ENCODE measurements around the gene CCL21.

The CCL21 gene

DNA sequence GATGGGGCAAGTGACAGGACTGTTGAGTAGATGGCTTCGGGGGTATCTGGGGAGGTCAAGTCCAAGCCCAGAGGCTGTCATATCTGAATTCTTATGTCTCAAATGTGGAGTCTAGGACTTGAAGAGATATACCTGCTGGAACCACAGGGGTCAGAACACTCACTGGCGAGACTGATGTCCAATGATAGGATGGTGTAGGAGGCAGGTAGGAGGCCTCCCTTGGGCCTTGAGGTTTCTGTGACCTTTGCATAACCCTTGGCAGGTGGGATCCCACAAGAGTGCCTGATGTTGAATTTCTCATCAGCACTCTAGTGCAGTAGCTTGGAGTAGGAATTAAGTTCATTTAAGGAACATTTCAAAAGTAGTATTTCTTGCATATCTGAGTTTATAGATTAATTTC lies 2.8 kb downstream of the CCL21 start:
- no peak for DNase-seq (ENCODE audit: low read depth)

DNA sequence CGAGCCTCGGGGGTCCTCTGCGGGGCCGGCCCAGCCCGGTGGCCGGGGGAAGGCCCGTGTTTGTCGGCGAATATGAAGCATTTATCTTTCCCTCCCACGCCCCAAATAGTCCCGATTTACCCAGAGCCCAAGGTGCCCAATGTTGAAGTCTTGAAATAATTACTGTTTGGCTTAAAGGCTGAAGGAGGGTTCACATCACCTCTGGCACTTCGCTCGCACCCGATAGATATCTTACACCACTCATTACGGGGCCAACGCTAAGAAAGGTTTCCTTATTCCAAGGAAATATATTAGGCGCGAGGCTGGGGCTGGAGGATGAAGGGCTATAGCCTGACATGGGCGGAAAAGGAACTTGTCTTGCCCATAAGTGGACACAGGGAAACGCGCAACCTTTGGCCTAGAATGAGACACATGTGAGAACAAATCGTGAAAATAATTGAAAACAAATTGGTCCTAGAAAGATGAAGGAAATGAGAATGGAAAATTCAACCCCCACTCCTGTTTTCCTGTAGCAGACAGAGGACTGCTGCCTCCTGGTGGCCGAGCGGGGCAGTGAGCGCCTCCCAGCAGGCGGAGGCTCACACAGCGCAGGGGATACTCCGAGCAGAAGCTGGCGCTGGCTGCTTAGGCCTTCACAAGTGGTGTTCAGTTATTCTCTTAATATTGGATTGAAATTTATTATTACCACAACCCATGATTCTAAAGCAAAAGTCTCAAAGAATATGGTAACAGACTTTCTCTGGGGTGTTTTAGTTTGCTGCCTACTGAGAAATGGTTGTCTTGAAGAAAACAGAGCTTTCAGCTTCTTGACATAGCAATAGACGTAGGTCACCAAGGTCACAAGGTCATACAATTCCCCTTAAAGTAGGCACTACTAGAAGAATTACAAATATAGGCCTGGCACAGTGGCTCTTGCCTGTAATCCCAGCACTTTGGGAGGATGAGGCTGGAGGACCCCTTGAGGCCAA lies 7.9 kb downstream of the CCL21 start:
- DNase-seq (ENCODE audit: low read depth), result peak; percentile 72

DNA sequence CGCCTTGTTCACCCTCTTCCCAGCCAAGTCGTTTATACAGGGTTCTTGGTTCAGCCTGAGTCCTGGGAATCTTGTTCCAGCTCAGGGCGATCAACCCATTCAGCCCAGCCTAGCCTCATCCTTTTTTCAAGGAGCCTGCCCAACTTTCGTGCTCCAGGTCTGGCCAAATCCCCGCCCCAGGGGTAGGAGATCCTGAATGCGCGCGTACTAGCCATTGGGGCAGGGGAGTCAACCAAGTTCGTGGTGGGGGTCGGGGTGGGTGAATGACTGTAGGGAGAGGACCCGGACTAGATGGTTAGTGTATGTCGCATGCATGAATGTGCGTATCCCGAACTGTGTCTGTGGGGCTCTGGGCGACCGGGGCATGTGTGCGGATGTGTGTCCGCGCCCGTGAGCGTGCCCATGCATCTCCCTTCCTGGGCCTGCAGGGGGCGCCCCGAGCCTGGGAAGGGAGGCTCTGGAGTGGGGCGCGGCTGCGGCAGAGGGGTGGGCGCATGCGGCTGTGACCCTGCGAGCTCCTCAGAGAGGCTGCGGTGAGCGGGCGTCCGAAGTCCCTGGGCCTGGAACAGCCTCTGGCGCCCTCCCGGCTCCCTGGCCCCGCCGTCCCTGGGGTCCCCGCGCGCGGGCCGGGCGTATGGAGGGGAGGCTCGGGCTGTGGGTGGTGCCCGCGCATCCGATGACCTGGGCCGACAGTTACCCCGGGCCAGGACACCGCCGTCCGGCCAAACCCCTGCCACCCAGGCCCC lies 8.7 kb downstream of the CCL21 start:
- DNase-seq (ENCODE audit: low read depth), result peak; percentile 52

DNA sequence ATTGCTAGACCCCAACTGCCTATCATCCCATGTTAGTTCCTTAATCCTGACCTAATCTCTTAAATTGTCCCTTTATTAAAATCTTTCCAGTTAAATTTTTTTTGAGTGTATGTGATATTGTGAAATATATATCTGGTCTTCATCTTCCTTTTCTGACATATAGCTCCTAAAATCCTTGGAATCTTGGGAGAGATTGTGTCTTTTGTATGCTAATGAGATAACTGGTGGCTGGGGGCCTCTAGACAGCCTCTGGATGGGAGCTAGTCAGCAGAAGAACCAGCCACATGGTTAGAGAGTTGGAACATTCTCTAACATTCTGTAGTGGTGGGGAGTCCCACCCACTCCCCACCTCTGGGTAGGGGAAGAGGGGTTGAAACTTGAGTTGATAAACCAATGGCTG lies 15.1 kb downstream of the CCL21 start:
- no peak for DNase-seq (ENCODE audit: low read depth)

DNA sequence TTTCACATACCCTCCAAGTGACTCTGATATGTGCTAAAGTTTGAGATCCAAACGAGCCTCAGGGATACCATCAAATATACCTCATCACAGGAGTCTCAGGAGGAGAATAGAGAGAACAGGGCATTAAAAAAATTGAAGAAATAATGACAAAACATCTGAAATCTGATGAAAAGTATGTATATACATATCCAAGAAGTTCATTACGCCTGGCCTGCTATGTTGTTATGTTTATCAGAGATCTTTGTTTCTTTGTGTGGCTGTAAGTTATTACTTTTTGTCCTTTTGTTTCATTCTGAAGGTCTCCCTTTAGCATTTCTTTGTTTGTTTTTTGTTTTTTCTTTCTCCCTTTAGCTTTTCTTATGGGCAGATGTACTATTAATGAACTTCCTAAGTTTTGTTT lies 16.4 kb downstream of the CCL21 start:
- no peak for DNase-seq (ENCODE audit: low read depth)

DNA sequence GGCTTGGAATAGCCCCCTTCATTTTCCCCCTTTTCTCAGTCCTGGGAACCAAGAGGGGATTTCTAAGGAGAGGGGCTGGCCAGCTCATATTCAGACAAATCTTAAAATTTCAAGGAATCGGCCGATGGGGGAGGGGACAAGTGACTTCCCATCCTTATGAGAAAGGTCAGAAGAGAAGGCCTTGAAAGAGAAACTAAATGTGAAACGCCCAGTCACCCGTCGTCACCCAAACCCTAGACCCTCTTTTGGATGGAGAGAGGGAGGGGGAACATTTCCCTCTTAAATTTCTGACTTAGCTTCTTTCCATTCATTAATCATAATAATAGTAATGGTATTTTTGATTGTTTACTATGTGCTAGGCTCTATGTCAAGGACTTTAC lies 18.0 kb downstream of the CCL21 start:
- no peak for DNase-seq (ENCODE audit: low read depth)

DNA sequence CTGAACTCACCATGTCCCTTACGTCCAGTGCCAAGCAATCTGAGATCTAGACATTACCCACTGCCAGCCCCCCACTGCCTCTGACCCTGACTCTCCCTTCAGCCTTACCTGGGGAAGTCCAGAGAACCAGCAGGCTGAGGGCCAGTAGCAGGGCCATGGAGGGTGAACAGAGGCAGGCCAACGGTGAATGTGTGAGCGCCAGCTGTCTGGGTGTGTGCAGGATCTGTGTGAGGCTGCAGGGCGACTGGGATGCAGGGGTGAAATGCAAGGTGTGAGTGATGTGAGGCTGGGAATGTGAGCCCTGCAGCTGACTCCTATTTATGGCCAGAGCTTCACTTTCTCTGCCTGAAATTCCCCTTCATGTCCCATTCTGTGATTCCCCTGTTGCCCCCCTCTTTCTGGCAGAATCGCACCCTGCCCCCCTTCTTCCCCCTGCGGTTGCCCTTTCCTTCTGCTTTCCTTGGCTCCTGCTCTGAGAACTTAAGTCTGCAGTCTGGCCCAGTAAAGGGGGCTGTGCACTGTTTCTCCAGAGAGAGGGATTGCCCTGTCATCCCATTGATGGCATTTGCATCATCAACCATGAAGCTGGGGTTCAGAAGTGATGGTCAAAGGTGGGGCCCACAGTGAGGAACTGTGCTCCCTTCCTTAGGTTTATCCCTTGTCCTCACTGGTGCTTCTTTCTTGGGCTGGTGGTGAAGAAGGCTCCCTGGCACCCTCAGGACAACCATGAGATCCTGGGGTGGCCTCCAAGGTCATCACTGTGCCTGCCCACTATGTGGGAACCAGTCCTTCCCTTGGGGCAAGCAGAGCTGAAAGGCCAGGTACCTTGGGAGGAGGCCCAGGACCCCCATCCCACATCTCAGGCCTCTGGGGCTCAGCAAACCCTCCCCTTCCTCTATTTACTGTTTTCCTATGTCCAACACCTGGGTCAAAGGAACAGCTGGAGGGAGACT lies 18.7 kb downstream of the CCL21 start, which contains the start of gene CCL19:
TSS of gene CCL19 (minus strand) at position 294 of the 953 bp plus-strand sequence. CDS start at position 157, 137 bp downstream.
- DNase-seq (ENCODE audit: low read depth), result no peak

DNA sequence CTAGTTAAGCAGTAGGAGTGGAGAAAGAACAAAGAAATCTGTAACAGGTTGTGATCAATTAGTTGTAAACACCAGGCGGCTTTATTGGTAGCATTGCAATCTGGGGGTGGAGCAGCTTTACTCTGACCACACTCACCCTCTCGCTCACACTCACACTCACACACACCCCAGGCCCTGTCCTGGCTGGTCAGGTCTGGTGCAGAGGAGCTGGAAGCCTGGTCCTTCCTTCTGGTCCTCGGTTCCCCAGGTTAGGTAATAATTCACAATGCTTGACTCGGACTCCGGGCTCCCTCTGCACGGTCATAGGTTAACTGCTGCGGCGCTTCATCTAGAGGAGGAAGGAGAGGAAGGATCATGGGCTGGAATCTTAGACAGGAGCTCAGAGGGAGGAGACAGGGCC lies 20.4 kb downstream of the CCL21 start:
- no peak for DNase-seq (ENCODE audit: low read depth)

DNA sequence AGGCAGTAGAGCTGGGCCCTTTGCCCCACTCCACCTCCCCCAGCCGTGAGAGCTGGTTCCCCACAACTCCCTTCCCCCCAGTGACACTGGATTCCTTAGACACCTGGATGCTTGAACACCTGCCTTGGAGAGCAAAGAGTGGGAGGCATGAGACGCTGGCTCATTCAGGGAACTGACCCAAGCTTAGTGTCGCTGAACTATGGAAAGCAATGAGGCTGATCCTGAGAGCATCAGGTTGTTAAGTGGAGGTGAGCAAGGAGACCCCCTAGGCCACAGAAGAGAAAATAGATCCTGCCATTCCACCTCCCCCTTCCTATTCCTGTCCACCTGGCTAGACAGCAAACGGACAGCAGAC lies 20.8 kb downstream of the CCL21 start:
- DNase-seq (ENCODE audit: low read depth), result no peak

DNA sequence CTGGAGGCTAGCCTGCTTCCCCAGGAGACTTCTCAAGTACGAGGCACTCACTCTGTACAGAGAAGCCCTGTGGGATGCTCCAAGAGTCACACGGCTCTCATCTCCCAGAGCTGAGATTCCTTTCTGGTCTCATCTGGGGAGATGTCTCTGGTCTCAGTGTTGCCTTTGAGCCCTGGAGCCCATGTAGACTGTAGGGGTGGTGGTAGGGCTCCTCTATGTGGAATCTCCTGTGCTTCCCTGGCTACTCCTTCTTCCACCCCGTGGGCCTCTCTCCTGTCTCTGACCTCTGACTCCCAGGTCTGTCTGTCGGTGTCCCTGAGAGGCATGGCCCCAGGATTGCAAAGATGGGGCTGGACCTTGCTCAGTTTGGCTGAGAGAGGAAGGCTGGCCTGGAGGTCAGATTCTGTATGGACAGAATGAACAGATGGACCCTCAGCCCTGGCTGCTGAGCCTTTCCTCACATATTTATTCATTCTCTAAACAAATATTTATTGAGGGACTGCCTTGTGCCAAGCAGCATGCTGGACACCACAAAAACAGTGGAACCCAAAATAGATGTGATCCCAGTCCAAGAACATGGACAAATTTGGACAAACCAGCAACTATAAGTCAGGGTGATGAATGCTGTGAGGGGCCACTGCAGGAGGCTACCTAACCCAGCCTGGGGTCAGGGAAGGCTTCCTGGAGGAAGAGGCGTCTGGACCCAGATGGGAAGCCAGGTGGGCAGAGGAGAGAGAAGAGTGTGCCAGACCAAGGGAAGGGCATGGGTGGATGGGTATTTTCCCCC lies 21.4 kb downstream of the CCL21 start:
- no peak for DNase-seq (ENCODE audit: low read depth)

DNA sequence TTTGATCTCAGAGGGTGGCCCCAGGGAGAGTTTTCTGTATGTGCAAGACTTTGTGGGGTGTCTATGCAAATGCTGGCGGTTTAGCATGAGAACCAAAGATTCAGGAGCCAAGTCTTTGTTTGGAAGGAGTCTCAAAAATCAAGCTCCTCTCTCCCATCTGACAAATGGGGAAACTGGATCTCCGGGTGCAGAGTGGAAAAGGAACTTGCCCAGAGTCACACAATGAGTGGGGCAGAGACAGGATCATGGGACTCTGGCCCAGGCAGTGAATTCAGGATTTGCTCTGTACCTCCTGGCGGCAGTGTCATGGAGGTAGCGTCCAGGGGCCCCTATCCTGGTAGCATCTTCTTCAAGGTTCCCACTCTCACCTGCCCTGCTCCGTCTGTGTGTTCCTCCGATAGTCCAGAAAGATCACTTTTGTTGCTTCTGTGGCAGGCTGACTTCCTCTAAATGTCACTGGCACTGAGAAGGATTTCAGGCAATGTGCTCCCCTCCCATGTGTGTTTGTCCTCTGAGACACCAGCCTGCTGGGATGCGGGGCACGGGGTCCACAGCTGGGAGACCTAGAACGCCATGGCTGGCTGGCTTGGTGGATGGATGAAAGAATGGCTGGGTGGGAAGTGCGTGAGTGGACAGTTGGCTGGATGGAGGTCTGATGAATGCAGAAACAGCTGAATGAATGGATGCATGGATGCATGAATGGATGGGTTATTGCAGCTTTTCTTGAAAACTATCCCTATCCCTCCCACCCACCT lies 22.5 kb downstream of the CCL21 start:
- no peak for DNase-seq (ENCODE audit: low read depth)

DNA sequence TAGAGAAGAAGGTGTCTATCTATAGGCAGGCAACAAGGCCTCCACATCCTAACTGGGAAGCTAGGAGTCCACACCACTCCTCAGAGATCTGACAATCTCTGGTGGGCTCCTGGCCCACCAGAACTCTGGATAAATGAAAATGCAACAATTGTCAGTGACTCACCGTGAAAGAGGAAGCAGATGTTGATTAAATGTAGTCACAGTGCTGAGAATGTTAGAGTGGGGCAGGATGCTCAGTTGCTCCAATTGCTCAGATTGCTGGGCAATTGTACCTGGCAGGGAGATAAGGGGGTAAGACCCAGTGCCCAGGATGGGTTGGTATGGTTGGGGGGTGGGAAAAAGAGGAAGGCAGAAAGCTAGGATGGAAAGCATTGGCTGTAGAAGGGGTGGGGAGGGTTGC lies 23.2 kb downstream of the CCL21 start:
- DNase-seq (ENCODE audit: low read depth), result no peak

DNA sequence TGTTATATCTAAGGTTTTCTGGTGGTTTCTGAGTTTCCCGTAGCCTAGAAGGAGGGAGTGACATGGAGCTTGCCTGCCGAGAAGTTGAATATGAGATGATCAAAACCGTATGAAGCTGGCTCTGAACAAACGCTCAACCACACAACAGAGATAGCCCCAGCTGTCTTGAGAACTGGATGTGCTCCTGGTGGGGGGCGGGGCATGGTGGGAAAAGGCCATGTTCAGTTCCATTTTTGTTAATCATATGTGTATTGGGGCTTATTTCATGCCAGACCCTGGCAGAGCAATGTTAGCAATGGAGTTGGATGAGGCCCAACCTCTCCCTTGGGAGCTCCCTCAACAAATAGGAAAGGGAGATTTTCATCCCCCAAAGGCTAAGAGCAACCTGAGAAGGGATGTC lies 23.7 kb downstream of the CCL21 start:
- DNase-seq (ENCODE audit: low read depth), result no peak

DNA sequence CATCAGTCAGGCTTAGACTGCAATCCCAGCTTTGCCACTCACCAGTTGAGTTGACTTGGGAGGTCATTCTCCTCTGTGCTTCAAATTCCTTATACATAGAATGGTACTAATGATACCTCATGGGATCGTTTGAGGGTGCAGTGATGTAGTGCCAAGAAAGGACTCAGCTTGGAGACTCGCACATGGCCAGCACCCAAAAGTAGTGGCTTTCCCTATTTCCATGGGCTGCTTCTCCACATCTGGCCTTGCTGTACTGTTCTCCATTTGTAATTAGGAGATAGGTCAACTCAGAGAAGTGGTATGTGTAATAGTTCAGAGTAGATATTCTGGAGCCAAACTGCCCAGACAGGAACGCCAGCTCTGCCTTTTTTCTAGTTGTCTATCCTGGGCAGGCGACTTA lies 24.3 kb downstream of the CCL21 start:
- DNase-seq (ENCODE audit: low read depth), result no peak

DNA sequence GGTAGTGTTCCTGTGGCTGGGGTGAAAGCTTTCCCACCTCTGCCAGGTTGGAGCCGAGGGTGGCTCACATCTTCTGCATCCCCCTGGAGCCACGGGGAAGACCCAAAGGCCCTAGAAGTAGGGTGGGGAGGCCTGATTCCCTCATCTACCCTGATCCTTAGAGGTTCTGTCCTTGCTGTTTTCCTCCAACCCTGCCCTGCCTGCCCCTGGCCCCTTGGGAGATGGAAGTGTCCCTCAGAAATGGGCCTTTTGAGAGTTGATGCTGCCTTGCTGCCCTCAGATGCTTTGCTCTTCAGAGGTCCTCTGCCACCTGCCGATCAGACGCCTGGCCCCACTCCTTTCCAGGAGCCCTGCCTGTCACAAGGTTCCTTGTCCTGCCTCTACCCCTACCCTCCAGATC lies 25.1 kb downstream of the CCL21 start:
- DNase-seq (ENCODE audit: low read depth), result no peak

DNA sequence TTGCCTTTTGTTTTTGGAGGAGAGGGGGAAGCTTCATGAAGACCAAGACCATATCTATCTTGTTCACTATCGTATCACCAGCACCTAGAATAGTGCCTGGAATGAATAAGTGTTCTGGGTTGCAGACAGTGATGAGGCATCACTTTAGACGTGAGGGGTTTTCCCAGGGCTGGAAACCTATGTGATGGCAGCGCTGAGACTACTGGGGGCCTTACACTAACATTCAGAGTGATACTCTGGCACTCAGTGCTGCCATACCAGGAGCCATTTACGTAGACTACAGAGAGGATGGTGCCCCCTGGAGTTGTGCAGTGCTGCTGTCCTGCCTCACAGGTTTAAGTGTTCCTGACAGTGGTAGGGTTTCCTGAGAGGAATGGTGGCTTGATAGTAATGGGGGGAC lies 25.8 kb downstream of the CCL21 start:
- no peak for DNase-seq (ENCODE audit: low read depth)

DNA sequence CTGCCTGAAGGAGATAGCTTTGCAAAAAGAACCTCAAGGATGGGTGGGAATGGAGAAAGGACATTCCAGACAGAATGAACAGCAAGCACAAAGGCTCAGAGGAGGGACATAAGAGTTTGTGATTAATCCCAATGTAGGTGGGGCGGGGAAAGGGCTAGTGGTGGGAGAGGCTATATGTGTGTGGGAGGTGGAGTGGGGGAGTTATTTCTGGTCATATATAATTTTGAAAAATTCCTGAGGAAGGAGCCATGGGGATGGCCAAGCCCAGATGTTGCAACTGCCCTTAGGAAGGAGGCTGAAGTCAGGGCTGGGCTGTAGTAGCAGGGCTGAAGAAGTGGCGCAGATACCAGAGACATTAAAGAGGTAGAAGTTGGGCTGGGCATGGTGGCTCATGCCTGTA lies 34.1 kb downstream of the CCL21 start:
- DNase-seq (ENCODE audit: low read depth), result no peak

DNA sequence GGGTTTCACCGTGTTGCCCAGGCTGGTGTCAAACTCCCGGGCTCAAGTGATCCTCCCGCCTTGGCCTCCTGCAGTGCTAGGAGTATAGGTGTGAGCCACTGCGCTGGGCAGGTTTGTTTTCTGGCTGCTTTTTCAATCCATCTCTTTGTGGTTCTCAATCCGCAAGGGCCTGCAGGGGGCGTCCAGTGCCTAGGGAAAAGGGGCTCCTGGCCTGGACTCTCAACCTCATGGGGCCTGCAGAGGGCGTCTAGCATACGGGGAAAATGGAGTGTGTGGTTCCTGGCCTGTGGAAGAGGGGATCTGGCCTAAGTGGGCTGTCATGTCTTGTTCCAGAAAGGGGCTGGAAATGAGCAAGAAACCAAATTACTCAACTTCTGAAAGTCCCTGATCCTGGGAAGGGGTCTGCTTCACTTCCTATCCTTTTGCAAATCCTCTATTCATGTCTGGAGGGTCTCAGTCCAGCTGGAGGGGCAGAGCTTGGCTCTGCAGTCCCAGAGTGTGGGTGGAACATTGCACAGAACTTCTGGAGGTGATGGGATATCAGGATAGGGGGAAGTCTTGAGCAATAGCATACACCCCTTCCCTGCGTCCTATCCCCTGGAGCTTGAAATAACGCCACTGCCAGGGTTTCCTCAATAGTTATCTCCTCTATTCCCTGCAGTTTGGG lies 34.8 kb downstream of the CCL21 start:
- DNase-seq (ENCODE audit: low read depth), result peak; percentile 38

DNA sequence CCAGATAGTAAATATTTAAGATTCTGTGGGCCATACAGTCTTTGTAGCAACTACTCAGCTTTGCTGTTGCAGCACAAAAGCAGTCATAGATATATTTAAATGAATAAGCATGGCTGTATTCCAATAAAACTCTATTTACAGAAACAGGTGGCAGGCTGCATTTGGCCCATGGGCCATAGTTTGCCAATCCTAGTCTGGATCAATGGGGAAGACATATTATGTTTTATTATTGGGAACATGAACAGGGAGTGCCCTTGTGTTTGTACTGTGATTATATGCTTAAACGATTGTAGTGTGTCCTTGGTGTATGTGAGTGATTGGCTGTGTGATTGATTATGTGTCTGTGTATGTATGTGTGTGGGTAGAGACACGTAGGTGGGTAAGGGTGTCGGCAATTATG lies 35.5 kb downstream of the CCL21 start:
- no peak for DNase-seq (ENCODE audit: low read depth)

DNA sequence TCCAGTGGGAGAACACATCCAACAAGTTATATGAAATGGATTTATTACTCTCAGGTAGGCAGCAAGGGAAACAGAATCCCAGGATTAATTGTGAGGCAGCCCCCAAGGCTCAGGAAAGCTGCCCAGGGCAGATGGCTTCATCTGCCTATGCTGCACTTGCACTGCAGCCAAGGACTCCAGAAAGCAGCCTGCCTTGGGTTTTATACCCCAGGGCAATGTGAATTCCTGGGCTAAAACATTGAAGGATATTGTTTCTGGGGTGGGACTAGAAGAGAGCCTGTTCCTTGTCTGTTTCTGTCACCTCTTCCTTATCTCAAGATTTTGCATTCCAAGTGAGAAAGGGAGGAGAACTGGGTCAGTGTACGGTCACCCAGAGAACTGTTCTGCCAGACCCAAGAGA lies 38.6 kb downstream of the CCL21 start:
- DNase-seq (ENCODE audit: low read depth), result no peak
